Endometrium (tissue), 2 donors: Measurements from ENCODE around the gene SDC3.

ENCODE experiments used
- FAIRE-seq: peaks from 2 replicates; lab custom pipeline; 2012; peaks lifted over from hg19 to GRCh38; lab: Jason Lieb, UNC
- donor health status: control.
- donor health status: control.

Gene SDC3

DNA sequence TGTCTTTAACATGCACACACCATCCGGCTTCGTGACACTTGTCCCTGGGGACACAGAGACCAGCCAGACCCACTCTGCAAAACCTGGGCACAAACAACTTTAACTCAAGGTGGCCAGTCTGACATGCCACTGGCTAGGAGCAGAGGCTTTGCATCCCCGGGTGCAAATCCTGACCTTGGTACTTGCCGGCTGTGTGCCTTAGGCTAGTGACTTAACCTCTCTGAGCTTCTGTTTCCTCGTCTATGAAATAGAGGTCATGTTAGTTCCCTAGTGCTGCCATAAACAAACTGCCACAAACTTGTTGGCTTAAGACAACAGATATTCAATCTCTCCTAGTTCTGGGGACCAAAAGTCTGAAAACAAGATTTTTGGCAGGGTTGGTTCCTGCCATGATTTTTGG, 60.4 kb downstream of the SDC3 start:
- no peak for FAIRE-seq

DNA sequence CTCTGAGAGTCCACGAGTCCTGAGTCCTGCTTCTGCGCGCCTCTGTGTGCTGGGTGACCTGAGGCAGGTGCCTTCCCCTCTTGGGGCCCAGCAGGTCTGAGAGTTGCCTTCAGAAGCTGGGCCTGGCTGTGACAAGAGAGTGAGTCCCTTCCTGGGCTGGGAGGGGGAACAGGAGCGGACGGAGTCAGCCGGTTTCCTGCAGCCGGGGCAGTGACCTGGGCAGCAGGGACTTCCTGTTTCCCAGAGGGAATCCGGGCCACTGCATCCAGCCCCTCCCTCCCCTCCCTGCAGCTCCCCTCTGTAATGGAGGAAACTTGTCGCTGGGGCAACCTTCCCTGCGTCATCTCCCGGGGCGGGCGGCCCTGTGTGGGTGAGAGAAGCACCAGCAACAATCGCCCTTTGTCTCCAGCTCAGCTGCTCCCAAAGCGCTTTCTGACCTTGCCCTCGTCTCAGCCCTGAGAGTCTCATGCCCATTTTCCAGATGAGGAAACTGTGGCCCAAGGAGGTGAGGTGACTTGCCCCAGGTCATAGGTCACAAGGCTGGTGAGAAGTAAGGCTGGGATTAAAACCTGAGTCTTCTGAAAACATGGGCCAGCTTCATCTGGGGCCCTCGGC, 61.1 kb downstream of the SDC3 start:
- FAIRE-seq = no peak

DNA sequence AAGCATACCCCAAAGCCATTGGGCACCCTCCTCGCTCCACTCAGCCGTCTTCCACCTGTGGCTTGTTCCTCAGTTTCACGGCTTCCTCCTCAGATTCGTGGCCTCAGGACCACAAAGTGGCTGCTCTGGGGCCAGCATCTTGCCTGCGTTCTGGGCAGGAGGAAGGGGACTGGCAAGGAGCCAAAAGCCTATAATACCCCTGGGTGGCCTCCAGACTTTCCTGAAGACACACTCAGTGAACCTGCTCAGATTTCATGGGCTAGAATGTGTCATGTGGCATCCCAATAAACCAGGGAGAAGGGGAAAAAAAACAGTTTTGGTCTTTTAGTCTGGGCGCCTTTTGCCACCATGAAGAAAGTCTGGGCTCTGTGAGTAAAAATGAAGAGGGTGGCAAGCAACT, 62.0 kb downstream of the SDC3 start:
- FAIRE-seq = no peak

GRCh38 chr1:30845904-30846290, 62.7 kb downstream of the SDC3 start:
- no peak for FAIRE-seq

- no peak for FAIRE-seq
Measured at GRCh38 chr1:30845237-30845903, 63.2 kb downstream of the SDC3 start.

GRCh38 chr1:30844631-30845030, 63.9 kb downstream of the SDC3 start:
- no peak for FAIRE-seq

- FAIRE-seq = no peak
Measured at GRCh38 chr1:30842697-30843354, 65.7 kb downstream of the SDC3 start.

GRCh38 chr1:30840904-30841598, 67.5 kb downstream of the SDC3 start:
- no peak for FAIRE-seq

GRCh38 chr1:30839827-30840359, 68.7 kb downstream of the SDC3 start:
- FAIRE-seq = no peak

GRCh38 chr1:30838996-30839395, 69.6 kb downstream of the SDC3 start:
- no peak for FAIRE-seq

- FAIRE-seq = no peak
Measured at GRCh38 chr1:30837653-30838052, 70.9 kb downstream of the SDC3 start.

- no peak for FAIRE-seq
Measured at GRCh38 chr1:30834253-30834652, 74.3 kb downstream of the SDC3 start.

GRCh38 chr1:30830537-30830936, 78.0 kb downstream of the SDC3 start:
- FAIRE-seq = no peak

DNA sequence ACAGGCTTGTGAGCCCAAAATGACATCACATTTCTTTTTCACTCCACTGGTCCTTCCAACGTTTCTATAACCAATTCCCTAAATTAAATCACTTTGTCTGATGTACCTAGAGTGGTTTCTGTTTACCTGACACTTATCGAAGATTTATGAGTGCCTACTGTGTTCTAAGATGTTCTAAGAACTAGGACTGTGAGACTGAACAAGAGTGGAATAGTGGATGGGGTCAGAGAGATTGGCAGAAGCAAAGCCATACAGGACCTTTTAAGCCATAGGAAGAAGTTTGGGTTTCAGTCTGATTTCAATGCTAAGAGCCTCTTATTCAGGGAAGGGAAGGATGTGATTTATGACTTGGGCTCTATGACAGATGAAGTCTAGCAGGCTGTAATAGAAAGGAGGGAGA, 78.7 kb downstream of the SDC3 start:
- no peak for FAIRE-seq

- FAIRE-seq = no peak
Measured at GRCh38 chr1:30824736-30825429, 83.7 kb downstream of the SDC3 start.

GRCh38 chr1:30823969-30824735, 84.4 kb downstream of the SDC3 start:
- peak; percentile 78 for FAIRE-seq

DNA sequence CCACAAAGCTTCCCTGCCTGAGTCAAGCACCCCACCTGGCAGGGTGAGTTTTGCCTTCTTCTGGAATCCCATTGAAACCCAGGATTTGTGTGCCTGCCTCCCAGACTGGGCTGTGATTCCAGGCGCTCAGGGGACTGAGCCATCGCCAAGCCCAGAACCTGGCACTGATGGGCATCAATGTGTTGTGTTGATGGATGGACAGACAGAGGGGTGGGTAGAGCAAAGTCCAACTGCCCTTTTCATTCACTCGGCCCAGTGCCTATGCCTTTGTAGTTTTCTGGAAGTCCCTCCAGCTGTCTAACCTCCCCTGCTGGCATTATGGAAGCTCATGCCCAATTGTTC, 85.0 kb downstream of the SDC3 start:
- no peak for FAIRE-seq

- FAIRE-seq = no peak
Measured at GRCh38 chr1:30822966-30823581, 85.5 kb downstream of the SDC3 start.

GRCh38 chr1:30822006-30822405, 86.6 kb downstream of the SDC3 start:
- no peak for FAIRE-seq

DNA sequence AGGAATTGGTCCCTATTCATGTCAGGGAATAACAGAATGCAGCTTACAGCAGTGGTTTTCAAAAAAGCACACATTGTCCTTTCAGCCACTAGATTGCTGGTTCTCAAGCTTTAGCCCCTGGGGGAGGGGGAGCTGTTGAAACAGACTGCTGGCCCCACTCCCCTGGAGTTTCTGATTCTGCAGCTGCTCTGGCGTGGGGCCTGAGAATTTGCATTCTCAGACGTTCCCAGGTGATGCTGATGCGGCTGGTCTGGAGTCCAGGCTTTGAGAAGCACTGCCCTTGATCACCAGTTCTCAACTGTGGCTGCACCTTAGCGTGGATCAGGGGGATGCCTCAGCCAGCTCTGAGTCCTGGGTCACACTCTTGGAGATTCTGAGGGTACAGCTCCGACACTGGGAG, 88.3 kb downstream of the SDC3 start:
- FAIRE-seq = no peak
